ENCODE results near the gene MAPRE2.
A peak's percentile ranks its signal among the peaks of the same experiment; 100 is the strongest.

The MAPRE2 gene

GRCh38 chr18:35038029-35038428 is 3.2 kb upstream of the MAPRE2 start:
- no peak for DNase-seq (ENCODE audit: low spot score)

GRCh38 chr18:35038881-35039491 is 2.2 kb upstream of the MAPRE2 start:
- no peak for DNase-seq (ENCODE audit: low spot score)

DNA sequence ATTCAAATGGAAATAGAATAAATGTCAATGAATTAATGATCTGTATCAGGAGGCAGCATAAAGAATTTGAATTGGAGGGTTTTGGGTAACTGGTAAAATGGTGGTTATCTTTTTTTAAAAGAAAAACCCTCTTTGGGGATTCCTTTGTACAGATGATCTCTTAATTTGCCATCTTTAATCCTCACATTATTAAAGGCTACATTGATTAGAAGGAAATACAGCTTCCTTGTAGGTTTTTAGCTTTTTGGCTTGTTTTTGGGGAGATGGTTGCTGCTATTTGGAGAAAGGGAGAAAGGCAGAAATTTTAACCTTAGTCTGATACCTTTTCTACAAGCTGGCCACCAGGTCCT is 600 bp upstream of the MAPRE2 start:
- DNase-seq (ENCODE audit: low spot score) = no peak

DNA sequence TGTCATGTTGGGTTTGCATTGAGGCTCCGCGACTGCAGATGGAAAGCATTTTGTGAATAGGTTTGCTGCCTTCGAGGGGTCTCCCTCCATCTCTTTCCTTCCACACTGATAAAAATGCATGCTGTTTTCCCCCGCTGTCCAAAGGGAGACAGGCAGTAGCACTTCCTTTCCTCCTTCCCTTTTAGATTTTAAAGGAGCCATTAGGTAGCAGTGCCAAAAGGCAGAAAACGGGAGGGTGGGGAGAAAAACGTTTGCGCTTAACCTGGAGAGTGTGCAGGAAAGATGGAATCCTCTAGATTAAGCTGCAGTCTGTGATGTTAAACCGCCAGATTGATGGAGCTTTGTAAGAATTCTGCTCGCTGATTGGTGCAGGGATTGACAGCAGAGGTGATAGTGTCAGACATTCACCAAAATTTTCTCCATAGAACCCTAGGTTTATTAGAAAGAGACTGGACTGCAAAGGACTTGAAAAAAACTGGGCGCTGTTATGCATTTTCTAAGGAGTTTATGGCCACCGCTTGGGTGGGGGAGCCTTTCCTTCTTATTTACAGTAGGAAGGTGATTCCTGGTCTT is 688 bp downstream of the MAPRE2 start:
- no peak for DNase-seq (ENCODE audit: low spot score)

GRCh38 chr18:35042389-35043071 is 1.3 kb downstream of the MAPRE2 start:
- peak; percentile 58 for DNase-seq (ENCODE audit: low spot score)

- no peak for DNase-seq (ENCODE audit: low spot score)
These were observed 2.0 kb downstream of the MAPRE2 start for GRCh38 chr18:35043207-35043606.

DNA sequence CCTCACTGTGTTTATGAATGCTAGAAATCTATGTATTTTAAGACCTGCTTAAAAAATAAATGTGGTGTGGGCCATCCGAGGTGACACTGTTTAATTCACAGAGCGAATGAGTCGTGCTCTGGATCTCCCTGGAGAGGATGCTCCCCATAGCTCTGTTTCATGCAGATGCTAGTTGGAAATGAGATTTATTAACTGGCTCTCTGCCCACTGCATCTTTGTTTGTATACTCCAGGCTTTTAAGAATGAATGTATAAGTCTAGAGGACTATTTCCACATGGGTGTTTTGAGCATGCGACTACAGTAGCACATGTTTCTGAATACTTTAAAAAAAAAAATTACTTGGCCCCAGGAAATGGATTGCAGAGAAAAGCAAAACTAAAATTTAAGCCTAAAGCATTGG is 3.9 kb downstream of the MAPRE2 start:
- DNase-seq (ENCODE audit: low spot score) = no peak

DNA sequence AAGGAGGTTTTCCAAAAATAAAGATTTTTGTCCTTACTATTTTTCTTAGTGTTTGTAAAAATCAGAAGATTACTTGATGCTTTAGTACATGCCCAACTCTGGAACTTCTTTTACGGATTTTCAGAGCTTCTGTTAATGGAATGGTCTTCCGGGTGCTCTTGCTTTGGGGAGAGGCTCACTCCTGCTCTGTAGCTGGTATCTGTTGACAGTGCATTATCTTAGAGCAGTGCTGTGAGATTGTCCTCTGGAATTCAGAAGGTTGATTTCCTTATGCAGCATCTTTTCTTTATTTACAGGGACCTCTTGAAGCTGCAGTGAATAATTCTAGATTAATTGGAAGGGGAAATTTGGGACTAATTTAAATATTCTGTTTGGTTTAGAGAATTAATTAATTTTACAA is 4.6 kb downstream of the MAPRE2 start:
- DNase-seq (ENCODE audit: low spot score) = no peak

DNA sequence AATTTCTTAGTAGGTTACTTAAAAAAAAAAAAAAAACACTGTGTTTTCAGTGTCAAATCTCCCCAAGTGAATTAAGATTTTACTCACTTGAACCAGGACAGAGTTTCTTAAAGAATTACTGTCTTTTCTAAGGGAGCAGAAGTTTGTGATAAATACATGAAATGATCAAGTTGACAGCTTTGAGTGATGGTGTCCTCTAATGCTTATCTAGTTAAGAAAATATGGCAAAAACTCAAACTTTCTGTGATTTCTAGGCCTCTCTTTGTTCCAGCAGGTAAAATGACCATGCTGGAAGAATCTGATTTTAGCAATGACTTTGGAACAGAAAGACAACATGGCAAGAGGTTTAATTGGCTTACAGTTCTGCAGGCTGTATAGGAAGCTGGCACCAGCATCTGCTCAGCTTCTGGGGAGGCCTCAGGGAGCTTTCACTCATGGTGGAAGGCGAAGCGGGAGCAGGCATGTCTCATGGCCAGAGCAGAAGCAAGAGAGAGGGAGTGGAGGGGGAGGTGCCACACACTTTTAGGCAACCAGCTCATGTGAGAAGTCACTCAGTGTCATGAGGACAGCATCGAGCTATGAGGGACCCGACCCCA is 6.6 kb downstream of the MAPRE2 start:
- DNase-seq (ENCODE audit: low spot score) = no peak

GRCh38 chr18:35049111-35050027 is 8.2 kb downstream of the MAPRE2 start:
- no peak for DNase-seq (ENCODE audit: low spot score)

DNA sequence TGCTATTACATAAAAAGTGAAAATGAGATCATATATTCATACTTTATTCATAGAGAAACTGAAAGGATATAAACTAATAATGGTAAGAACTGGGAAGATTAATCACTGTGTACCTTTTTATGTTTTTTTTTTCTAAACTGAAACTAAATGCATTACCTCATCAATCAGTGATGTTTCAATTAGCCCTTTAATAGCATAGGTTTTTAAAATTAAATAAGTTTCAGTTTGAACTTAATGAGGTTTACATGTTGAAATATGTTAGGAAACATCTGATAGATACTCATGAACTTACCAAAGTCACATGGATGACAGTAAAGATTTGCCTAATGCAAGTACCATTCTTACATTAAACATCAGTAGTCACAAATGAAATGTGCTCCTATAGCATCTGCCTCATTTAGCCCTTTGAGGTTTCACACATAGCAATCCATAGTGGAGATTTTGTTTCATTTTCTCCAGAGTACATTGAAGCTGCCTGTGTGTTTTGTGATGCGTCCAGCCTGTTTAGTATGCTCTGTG is 8.9 kb downstream of the MAPRE2 start:
- no peak for DNase-seq (ENCODE audit: low spot score)

DNA sequence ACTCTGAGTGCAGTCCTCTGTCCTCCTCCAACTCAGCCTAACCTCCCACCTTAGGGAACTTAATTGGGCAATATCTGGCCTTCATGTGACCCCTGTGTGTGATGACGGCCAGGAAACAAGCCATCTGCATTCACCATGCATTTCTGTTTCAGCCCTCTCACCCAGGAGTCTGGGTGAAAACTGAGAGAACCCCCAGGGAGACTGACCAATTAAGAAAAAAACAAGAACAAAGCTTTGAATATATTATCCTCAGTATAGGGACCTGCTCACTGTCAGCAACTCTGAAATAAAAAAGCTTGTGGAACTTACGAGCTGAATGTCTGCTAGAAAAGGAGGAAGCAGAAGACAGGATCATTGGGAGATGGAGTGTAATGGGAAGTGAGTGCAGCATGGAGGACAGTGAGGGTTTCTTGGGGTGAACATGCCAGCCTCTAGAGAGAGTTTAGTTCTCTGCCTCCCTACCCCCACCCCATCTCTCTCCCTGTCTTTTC is 9.5 kb downstream of the MAPRE2 start:
- no peak for DNase-seq (ENCODE audit: low spot score)

DNA sequence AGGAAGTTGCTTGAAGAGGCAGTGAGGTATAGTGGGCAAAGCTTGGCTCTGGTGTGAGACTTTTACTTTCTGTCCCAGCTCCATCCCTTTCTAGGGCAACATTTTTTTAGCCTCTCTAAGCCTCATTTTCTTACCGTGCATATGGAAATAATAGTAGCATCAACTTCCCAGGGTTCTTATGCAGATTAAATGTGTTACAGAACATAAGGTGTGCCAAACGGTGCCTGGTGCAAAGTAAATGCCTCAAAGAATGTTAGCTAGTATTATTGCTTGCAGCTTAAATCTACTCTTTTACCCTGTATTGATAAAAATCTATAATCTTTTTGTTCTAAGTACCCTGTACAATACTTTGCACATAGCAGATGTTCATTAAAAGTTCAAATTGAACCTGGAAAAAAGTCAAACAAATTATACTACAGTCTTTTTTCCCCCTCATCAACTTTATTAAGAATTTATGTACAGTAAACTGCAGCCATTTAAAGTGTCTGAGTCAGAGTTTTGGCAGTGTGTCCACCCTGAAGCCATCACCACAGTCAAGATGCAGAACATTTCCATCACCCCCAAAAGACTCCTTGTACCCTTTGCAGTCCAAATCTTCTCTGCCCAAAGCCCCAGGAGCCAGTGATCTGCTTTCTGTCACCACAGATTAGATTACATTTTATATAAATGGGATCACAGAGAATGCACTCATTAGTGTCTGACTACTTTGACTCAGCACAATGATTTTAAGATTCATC is 10.6 kb downstream of the MAPRE2 start:
- no peak for DNase-seq (ENCODE audit: low spot score)

- no peak for DNase-seq (ENCODE audit: low spot score)
These were observed 13.2 kb downstream of the MAPRE2 start for GRCh38 chr18:35054401-35054800.

- DNase-seq (ENCODE audit: low spot score) = no peak
These were observed 13.9 kb downstream of the MAPRE2 start for GRCh38 chr18:35055105-35055504.

GRCh38 chr18:35055726-35056125 is 14.5 kb downstream of the MAPRE2 start:
- no peak for DNase-seq (ENCODE audit: low spot score)

GRCh38 chr18:35059280-35059927 is 18.2 kb downstream of the MAPRE2 start:
- DNase-seq (ENCODE audit: low spot score) = no peak

DNA sequence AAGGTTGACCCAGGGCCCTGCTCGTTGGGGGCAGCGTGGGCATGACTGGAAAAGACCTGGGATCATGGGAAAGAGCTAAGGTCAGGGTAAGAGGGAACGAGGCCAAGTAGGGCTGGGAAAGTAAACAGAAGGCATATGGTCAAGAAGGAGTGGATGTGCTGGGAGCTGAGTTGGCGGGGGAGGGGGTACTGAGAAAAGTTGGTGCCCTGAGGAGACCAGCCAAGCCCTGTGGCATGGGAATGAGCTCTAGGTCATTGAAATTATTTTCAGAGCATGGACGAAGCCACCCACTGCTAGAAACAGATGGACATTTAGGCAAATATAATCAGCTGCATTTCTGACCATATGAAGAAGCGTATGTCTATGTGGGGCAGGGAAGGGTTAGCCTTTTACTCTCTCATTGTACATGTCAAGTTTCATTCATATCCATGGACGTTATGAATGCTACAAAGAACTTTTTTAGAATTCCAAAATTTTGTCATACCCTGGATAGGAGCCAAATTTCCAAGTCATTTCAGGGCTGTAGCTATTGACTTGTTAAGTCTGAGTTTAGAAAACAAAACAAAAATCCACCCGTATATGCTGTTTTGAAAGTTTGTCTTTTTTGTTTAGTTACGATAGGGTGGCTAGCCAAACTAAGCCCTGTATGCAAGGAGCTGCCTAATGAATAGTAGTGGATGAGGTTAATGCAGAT is 19.1 kb downstream of the MAPRE2 start:
- no peak for DNase-seq (ENCODE audit: low spot score)

DNA sequence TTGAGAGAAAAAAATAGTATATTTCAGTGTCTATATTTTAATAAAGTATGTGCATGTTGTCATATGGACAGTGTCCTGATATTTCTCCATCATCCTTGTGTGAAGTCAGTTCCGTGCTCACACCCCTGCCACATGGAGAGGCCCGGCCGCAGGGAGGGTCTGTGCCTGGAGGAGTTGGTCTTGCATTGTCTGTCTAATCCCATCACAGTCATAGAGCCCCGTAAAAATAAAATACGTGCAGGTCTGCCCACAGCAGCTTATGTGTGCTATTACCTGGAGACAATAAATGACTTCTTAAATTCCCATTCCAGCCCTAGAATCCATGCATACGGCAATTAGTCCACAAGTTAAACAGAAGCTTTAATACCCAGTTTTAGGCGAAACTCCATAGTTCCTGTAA is 20.1 kb downstream of the MAPRE2 start:
- no peak for DNase-seq (ENCODE audit: low spot score)

- no peak for DNase-seq (ENCODE audit: low spot score)
These were observed 20.6 kb downstream of the MAPRE2 start for GRCh38 chr18:35061804-35062203.

All from CD4-positive, alpha-beta T cell treated with Interleukin-6 at 100 ng/mL for 8 hours (primary cell).